NCI-H446 treated with DMSO at 0.1 percent for 48 hours (cell line): ENCODE results near the gene LRRN2.

Experiments used
- DNase-seq: peaks from one replicate; lab custom pipeline; 2025; lab: John Stamatoyannopoulos, UW

LRRN2 gene

DNA sequence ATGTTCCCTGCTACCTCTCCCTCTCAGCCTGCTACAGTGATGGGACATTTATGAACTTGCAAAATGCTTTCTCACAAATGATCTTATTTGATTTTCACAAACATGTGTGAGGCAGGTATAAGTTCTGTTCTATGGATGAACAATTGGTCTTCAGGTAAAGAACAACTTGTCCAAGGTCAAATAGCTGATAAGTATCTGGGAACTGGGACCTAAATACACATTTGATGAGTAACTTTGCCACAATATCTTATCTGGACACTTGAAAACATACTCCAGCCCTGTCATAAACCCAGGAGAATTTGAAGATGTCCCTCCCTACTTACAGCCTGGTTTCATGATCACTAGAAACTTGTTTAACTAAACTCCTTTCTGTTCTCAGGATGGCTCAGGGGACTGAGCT lies 23.0 kb downstream of the LRRN2 start:
- DNase-seq, result no peak

DNA sequence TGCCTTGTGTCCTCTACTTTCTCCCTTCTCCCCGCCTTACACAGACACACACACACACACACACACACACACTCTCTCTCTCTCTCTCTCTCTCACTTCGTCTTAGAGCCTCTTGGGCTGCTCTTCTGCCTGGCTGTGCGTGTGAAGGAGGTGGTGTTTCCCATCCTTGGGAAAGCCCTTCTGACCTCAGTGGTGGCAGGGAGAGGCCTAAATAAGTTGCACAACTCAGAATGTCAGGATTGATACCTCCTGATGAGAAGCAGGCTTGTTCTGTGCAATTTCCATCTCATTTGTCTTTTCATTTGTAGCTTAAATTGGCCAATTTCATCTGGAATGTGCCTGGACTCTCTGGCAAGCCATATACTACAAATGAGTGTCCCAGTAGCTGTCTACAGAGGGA lies 25.0 kb downstream of the LRRN2 start:
- no peak for DNase-seq

DNA sequence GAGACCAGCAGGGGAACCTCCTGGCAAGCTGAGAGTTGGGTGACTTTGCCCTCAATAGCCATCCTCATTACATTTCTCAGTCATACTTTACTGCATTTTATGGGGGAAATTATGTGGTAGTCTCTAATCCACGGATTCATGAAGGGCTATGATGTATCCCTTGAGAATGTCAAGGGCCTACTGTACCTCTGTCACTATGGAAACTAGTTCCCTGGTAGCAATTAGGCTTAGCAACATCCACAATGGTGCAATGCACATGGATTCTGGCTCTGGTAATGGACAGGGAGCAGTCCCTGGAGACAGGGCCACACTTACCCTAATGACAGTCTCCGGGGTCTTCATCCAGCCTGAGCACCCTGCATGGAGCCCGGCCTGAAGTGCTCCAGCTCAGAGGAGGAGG lies 26.5 kb downstream of the LRRN2 start:
- no peak for DNase-seq

DNA sequence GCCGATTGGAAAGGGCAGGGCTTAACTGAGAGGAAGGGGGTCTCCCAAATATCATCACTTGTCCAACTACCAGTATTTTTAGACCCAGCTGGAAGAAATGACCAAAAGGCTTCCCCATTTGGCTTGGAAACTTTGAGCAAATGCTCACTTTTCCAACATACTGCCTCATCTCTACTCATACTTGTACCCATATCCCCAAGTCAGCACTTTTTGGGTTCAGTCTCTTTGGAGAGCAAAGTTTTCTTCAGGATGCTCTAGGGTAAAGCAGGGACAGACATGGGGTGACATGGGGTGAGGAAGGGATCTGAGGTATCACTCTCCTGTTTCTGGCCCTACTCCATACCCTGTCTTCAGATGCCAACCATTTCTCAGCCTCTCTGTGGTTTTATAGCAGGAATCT lies 27.2 kb downstream of the LRRN2 start:
- DNase-seq, result no peak

DNA sequence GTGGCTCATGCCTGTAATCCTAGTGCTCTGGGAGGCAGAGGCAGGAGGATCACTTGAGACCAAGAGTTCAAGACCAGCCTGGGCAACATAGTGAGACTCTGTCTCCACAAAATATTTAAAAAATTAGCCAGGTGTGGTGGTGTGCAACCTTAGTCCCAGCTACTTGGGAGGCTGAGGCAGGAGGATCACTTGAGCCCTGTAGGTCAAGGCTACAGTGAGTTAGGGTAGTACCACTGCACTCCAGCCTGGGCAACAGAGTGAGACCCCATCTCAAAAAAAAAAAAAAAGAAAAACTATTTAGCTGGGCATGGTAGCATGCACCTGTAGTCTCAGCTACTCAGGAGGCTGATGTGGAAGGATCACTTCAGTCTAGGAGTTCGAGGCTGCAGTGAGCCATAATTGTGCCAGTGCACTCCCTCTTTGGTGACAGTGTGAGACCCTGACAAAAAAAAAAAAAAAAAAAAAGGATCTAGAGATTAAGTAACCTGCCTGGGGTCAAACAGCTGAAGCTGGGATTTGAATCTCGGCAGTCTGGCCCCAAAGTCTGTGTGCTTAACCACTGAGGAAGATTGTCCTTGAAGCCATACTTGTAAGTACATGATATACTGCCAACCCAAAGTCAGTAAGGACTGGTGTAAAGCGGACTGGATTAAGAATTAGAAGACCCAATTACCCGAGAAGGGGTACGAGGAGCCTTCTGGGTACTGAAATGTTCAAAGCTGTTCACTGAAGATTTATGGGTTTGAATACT lies 31.8 kb downstream of the LRRN2 start:
- no peak for DNase-seq

DNA sequence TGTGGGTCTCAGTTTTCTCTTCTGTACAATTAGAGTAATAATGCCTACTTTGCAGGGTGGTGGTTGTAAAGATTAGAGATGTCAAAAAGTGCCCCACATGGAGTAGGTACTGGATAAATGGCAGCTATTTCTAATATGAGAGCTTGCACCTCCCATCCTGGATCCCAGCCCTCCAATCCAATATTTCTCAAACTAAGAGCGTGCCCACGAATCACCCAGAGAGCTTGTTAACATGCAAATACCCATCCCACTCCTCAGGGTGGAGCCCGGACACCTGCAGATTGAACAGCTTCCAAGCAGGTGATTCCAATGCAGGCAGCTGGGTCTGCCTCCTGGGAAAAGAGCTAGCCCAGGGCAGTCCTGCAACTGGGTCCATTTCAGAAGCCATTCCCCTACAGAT lies 33.0 kb downstream of the LRRN2 start:
- DNase-seq, result no peak

DNA sequence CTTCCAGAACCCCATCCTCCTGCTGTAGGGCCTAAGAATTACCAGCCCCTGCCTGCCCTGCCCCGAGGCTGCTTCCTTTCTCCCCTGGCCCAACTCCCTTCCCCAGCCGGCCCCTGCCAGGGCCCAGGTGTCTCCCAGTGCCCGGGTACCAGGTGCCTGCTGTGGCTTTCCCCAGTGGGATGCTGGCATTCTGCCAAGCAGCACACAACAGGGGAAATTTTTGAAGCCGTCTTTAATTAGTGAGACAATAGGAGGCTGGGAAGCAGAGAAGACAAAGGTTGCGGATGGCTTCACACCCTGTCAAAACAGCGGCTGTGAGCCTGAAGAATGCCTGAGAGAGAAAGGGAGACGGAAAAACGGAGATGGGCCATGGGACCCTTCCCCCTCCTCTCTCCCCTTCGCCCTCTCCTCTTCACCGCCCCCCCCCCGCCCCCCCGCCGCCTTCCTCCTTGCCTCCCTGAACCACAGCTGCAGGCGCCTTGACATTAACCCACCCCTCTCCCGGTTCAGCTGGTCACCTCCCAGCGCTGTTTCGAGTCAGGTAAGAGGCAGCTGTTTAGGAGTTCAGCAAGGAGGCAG lies 33.6 kb downstream of the LRRN2 start:
- DNase-seq, result no peak

DNA sequence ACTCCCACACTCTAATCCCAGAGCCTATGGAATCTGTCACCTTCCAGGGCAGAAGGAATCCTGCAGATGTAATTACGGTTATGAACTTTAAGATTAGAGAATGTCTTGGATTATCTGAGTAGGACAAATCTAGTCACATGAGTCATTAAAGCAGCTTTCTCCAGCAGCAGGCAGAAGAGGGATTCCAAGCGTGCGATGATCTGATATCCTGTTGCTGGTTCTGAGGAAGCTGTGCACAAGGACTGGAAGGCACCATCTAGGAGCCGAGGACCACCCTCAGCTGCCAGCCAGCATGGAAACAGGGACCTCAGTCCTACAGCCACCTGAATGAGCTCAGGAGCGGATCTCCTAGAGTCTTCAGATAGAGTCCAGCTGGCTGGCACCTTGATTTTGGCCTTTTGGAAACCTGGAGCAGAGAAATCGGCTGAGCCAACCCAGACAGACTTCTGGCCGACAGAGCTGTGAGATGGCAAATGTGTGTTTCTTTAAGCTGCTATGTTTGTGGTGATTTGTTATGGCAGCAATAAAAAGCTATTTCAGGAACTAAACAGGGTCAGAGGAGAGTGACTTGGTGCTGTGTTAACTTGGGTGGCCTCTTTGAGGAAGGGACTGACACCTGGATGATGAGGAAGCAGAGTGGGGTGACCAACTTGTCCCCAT lies 34.5 kb downstream of the LRRN2 start:
- no peak for DNase-seq

DNA sequence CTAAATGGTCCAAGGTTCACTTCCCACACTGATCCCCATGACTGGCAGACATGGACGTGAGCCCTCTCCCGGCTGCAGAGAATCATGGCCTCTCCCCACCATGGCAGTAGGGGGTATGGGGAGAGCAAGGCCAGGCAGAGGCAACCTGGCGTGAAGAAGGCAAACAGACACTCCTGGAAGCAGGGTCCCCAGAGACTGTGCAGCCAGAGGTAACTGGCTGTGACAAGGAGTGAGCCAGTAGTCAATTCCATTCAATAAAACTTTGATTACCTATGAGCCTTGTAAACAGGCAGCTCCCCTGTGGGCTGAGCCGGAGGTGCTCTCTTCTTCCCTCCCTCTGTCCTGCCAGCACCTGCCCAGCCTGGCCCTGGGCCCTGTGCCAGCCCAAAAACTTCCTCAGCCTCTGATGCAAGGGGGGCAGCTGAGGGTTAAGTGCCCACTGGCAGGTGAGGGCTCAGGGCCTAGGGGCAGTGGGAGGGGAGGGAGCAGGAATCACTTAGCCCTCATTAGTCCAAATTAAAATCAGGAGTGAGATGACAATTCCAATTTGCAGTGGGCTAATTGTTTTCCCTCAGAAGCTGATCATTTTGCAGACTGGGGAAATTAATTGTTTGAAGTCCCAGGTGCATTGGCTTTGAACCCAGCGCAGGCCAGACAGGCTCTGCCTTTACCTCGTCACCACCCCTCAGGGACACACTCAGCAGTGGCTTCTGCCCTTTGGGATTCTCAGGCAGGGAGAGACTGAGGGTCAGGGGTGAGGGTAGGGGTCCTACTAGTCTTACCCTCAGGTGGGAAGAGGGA lies 35.6 kb downstream of the LRRN2 start:
- DNase-seq, result no peak

DNA sequence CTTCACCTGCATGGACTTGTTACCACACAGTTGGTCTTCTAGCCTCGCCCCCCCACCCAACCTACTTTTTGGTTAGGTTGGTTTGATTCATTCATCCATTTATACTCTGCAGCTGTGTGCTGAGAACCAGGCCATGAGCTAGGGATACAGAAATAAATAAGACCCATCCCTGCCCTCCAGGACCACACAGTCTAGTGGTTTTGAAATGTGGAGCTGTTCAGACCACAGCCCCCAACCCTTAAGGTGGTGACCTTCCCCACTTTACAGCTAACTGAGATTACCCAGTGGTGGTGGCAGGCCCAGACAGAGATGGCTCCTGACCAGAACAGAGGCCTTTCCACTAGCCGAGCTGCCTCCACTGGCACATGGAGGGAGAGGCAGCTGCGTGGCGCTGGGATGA lies 37.0 kb downstream of the LRRN2 start:
- no peak for DNase-seq

DNA sequence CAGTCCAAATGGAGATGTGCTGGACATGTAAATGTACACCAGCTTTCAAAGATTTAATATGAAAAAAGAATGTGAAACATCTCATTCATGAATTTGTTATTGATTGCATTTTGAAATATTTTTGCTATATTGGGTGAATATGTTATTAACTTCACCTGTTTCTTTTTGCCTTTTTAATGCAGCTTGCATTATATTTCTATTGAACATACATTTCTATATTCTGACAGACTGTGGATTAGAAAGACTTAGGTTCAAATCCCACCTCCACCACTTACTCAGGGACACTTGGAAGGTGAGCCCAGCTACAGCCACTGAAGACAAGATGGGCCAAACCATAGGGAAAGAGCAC lies 37.8 kb downstream of the LRRN2 start:
- DNase-seq, result no peak

DNA sequence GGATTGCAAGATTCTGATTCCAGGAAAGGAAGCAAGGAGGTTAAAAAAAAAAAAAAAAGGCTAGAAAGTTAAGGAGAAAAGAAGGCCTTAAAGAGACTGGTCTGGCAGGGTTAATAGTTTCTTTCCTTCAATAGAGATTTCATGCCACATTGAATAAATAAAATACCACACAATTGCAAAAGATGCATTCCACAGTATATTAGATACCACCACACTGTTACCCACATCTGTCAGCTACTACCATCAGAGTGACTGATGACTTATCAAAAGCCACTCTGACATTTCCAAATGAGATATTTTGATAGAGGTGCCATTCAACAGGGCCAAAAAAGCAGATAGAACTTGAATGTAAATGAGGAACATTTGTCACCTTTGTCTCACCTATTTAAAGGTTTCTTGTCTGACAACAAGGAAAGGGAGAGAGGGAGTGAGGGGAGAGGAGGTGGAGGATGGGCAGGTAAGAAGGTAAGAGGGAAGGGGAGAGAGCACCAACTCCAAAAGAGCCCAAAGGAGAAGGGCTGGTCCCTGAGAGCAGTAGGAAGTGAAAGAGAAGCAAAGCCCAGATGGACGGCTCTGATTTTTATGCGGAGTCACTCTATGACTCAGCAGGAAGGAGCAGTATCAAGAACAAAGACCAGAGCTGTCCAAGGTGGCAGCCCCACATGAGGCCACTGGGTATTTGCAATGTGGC lies 38.3 kb downstream of the LRRN2 start:
- DNase-seq, result no peak

DNA sequence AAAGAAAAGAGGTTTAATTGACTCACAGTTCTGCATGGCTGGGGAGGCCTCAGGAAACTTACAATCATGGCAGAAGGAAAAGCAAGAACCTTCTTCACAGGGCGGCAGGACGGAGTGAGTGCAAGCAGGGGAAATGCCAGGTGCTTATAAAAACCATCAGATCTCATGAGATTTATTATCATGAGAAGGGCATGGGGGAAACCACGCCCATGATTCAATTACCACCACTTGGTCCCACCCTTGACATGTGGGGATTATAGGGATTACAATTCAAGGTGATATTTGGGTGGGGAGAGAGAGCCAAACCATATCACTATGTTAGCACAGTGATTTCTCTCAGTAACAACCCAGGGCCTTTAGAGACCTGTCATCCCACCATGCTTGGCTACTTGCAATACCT lies 39.9 kb downstream of the LRRN2 start:
- no peak for DNase-seq

DNA sequence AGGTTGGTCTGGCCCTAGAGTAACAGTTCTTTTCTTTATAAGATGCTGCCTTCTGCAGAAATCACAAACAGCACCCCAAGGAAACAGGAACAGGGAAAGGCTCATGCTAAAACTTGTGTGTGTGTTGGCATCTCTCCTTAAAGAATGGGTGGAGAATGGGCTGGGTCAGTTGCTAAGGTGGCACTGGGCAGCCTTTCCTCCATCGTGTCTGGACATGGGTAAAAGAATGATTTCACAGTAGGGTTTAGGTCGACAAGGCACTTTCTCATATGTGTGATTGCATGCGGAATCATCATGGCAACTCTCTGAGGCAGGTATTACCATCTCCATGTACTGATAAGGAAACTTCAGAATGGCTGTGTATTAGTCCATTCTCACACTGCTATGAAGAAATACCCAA lies 40.3 kb downstream of the LRRN2 start:
- no peak for DNase-seq

DNA sequence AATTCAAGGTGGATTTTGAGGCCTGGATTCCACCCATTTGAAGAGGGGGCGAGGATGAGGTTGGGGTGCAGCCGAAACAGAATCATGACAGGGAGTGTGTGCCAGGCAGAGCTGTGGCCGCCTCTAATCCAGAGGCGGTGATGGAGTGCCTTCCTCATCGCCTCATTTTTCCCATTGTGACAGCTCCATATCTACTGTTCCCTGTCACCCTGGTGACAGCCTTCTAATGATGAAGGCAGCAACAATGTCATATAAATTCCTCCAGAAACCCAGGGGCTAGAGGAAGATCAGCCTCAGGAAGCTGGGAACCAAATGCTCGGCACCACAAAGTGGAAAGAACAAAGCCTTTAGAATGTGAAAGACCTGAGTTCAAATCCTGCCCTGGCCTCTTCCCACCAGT lies 42.0 kb downstream of the LRRN2 start:
- no peak for DNase-seq

DNA sequence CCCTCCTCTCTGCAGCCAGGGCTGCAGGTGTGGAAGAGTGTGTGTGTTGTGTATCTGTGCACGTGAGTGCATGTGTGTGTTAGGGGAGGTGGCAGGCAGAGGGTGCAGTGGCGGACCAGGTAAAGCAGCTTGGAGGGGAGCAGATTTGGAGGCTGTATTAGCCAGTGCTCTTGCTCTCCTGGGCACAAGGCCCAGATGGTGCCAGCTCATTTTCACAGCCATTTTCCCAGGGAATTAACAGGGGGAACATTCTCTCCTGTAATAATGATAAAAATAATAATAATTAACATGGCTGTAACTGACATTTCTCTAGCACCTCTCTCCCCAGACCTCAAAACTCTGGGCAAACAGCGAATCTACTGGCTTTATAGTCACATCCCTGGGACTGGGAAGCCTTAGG lies 43.6 kb downstream of the LRRN2 start:
- DNase-seq, result no peak

DNA sequence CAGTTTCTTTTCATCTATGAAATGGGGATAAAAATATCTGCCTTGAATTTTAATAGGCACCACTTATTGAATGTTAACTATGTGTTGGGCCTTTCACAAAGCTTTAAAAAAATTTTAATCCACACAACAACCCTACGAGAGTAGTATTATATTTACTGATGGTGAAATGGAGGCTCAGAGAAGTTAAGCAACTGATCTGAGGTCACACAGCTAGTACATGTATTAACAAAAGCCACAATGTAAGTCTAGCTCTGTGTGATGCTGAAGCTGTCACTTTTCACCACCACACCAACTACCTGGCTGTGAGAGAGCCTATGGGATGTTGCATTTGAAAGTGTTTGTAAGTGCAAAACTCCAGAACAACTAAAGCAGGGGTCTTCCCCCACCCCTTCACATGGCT lies 44.1 kb downstream of the LRRN2 start:
- DNase-seq, result no peak

DNA sequence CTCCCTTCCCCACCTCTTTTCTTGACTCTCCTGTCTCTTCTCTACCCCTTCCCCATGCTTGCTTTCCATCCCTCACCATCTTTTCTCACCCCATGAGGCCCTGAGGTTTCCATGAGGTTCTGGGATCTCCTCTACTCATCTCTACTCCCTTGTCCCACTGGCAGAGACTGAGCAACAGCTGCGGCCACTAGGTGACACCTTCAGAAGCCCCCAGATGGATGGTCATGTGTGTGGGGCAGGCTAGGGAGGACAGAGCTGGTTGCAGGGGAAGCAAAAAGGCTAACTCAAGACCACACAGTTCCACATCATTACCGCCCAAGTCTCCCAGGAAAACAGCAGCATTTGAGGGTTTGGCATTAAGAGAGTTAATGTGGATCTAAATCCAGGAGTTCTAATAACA lies 45.0 kb downstream of the LRRN2 start:
- DNase-seq, result no peak

DNA sequence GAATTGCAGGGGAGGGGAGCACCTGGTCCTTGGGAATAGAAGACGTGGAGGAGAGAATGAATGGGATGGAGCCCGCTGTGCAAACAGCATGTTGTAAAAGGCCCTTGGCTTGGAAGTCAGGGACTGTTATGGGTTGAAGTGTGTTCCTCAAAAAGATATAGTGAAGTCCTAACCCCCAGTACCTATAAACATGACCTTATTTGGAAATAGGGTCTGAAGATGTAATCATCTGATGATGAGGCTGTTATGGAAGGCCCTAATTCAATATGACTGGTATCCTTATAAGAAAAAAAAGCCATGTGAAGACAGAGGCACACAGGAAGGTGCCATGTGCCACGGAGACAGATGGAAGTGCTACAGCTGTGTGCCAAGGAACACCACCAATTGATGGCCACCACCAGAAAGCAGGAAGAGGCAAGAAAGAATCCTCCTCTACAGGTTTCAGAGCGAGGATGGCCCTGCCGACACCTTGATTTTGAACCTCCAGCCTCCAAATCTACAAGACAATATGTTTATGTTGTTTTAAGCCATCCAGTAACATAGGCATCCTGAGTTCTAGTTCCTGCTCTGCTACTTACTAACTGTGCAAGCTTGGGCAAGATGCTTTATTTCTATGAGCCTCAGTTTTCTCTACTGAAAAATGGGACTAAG lies 51.2 kb downstream of the LRRN2 start:
- DNase-seq, result peak; percentile 69

DNA sequence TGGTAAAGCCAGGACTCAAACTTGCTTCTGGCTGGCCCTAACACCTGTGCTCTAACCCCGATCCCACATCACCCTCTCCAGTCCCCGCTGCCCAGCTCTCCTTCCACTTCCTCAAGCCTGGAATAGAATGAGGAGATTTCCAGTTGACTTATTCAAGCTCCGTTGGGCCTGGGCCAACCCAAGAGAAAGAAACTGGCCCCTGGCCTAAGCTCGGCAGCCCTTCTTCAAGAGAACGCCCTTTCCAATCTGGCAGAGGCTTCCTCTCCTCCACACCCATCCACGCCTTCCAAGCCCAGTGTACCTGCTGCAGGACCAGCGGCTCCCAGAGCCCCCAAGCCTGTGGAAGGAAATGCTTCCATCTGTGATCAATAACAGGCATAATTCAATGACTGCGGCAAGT lies 51.9 kb downstream of the LRRN2 start:
- DNase-seq, result peak; percentile 88

DNA sequence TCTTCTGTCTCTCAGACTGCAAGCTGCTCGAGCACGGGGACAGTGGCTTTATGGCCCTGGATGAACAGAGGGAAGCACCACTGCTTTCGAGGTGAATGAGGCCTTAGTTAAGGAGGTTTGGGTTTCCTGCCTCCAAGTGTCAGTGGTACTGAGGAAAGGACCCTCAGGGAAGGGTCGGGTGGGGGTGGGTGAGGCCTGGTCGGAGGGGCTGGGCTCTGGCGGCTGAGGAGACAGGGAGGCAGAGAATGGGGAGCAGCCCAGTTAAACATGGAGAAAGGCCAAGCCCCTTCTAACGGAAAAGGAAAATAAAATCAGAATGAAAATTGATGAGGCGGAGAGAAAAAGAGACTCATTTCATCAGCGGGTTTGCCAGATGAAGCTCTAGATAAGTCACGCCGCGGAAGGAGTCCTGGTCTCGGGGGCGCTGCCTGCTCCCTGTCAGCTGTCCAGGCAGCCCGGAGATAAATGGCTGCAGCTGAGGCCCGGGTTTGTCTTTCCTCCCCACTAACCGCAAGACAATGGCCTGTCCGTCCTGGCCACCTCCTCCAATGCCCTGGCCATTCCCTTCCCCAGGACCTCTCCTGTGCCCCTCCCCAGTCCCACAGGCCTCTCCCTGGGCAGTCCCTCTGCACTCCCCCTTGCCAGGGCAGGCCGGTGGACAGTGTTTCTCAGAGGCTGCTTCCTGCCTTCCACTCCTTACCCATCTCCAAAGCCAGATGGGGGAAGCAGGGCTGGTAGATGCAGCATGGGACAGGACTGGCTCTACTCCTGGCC lies 55.2 kb downstream of the LRRN2 start:
- no peak for DNase-seq
